Measurements from ENCODE around the gene GPR15LG. TPM values are rescaled to one million over a fixed set of nuclear protein-coding genes. Genes with fewer than 3 reads are reported as not detected.

GPR15LG gene
- total RNA-seq, 2 experiments from 2014 or later, result not detected

GRCh38 chr10:84181631-84182030 lies 8.0 kb downstream of the GPR15LG start:
- CTCF ChIA-PET, result interaction anchor here (0.8 kb wide), 1 partner anchor 33 kb away, joined by 3 read pairs; no protein-coding TSS in a partner anchor
- POLR2A ChIA-PET, result no interaction called here

GRCh38 chr10:84184517-84184916 lies 10.9 kb downstream of the GPR15LG start:
- CTCF ChIA-PET, result no interaction called here
- POLR2A ChIA-PET, result no interaction called here

GRCh38 chr10:84185526-84186175 lies 12.1 kb downstream of the GPR15LG start:
- ChIA-PET POLR2A (no interaction called here), CTCF (no interaction called here)

GRCh38 chr10:84188815-84189214 lies 15.2 kb downstream of the GPR15LG start:
- ChIA-PET CTCF (no interaction called here), POLR2A (no interaction called here)

GRCh38 chr10:84190621-84191020 lies 17.0 kb downstream of the GPR15LG start:
- CTCF ChIA-PET, result interaction anchor here (0.8 kb wide), 1 partner anchor 11 kb away, joined by 3 read pairs; no protein-coding TSS in a partner anchor
- POLR2A ChIA-PET, result interaction anchor here (0.6 kb wide), 1 partner anchor 46 kb away, joined by 3 read pairs; no protein-coding TSS in a partner anchor

- CTCF ChIA-PET, result interaction anchor here (0.8 to 2.1 kb wide), 2 partner anchors 11 to 14 kb away, joined by 3 to 6 read pairs; no protein-coding TSS in a partner anchor
- POLR2A ChIA-PET, result interaction anchor here (0.6 kb wide), 1 partner anchor 46 kb away, joined by 3 read pairs; no protein-coding TSS in a partner anchor
Observed at GRCh38 chr10:84191106-84191505, 17.5 kb downstream of the GPR15LG start.

- ChIA-PET POLR2A (no interaction called here), CTCF (interaction anchor here (2.1 kb wide), 1 partner anchor 12 kb away, joined by 6 read pairs; no protein-coding TSS in a partner anchor)
Observed at GRCh38 chr10:84193327-84193726, 19.7 kb downstream of the GPR15LG start.

- ChIA-PET CTCF (no interaction called here), POLR2A (no interaction called here)
Observed at GRCh38 chr10:84193846-84194423, 20.3 kb downstream of the GPR15LG start.

GRCh38 chr10:84194424-84195043 lies 20.9 kb downstream of the GPR15LG start, which contains the start of gene CDHR1:
CDHR1 (plus strand) TSS chr10:84194537; CDS start chr10:84194761, 224 bp downstream.
- ChIA-PET POLR2A (no interaction called here), CTCF (interaction anchor here (2.7 kb wide), 1 partner anchor 11 kb away, joined by 7 read pairs; no protein-coding TSS in a partner anchor)

- ChIA-PET POLR2A (no interaction called here), CTCF (interaction anchor here (2.7 kb wide), 1 partner anchor 11 kb away, joined by 7 read pairs; no protein-coding TSS in a partner anchor)
Observed at GRCh38 chr10:84195044-84195830, 21.6 kb downstream of the GPR15LG start.

- CTCF ChIA-PET, result interaction anchor here (1.2 to 2.7 kb wide), 2 partner anchors 10 to 47 kb away, joined by 3 to 7 read pairs; no protein-coding TSS in a partner anchor
- POLR2A ChIA-PET, result no interaction called here
Observed at GRCh38 chr10:84196083-84196482, 22.5 kb downstream of the GPR15LG start.

- POLR2A ChIA-PET, result no interaction called here
- CTCF ChIA-PET, result interaction anchor here (1.2 to 2.7 kb wide), 2 partner anchors 9 to 48 kb away, joined by 3 to 7 read pairs; no protein-coding TSS in a partner anchor
Observed at GRCh38 chr10:84196941-84197340, 23.3 kb downstream of the GPR15LG start.

- CTCF ChIA-PET, result interaction anchor here (2.7 kb wide), 1 partner anchor 8 kb away, joined by 7 read pairs; no protein-coding TSS in a partner anchor
- POLR2A ChIA-PET, result no interaction called here
Observed at GRCh38 chr10:84197643-84198042, 24.0 kb downstream of the GPR15LG start.

- CTCF ChIA-PET, result no interaction called here
- POLR2A ChIA-PET, result no interaction called here
Observed at GRCh38 chr10:84198206-84198915, 24.8 kb downstream of the GPR15LG start.

GRCh38 chr10:84200537-84201243 lies 27.1 kb downstream of the GPR15LG start:
- ChIA-PET POLR2A (no interaction called here), CTCF (no interaction called here)

- POLR2A ChIA-PET, result no interaction called here
- CTCF ChIA-PET, result no interaction called here
Observed at GRCh38 chr10:84201244-84201606, 27.6 kb downstream of the GPR15LG start.

GRCh38 chr10:84201682-84202081 lies 28.1 kb downstream of the GPR15LG start:
- CTCF ChIA-PET, result interaction anchor here (0.6 kb wide), 1 partner anchor 11 kb away, joined by 3 read pairs; no protein-coding TSS in a partner anchor
- POLR2A ChIA-PET, result no interaction called here

GRCh38 chr10:84202349-84202748 lies 28.7 kb downstream of the GPR15LG start:
- ChIA-PET POLR2A (no interaction called here), CTCF (interaction anchor here (0.6 to 1.0 kb wide), 3 partner anchors 11 to 53 kb away, joined by 3 to 5 read pairs (median 3); no protein-coding TSS in a partner anchor)

All from activated CD8-positive, alpha-beta memory T cell treated with anti-CD3 and anti-CD28 coated beads for 36 hours (primary cell).